ENCODE results near the gene AK4.
"Not testable (repeated sequence)": the region's sequence is repeated elsewhere in the genome, so short reads cannot be mapped to it uniquely, and the experiment has no call there.

AK4 gene

DNA sequence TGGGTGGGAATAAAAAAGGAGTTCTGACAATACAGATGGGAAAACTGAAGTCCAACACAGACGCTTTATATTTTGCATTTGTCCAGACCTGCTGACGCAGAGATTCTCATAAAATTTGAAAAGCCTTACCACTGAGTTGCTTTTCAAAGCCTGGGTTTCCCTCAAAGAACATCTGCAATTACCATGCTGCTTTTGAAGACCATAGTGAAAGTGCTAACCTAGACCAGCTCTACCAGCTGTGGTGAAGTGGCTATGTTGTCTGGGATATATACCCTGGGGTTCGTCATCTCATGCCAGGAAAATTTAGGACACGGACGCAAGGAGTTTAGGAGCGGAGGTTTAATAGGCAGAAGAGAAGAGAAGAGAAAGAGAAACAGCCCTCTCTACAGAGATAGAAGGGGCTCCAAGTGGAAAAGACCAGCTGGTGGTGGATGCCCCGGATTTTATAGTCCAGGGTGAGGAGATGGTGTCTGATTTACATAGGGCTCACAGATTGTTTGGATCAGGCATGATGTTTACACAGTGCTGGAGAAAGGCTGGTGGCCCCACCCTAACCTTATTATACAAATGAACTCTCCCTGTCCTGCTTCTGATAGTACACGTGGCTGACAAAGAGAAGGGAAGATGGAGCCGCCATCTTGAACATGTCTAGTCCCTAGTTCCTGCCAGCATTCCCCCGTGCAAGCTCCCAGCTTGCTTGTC lies 73.8 kb downstream of the AK4 start:
- DNase-seq = no peak

DNA sequence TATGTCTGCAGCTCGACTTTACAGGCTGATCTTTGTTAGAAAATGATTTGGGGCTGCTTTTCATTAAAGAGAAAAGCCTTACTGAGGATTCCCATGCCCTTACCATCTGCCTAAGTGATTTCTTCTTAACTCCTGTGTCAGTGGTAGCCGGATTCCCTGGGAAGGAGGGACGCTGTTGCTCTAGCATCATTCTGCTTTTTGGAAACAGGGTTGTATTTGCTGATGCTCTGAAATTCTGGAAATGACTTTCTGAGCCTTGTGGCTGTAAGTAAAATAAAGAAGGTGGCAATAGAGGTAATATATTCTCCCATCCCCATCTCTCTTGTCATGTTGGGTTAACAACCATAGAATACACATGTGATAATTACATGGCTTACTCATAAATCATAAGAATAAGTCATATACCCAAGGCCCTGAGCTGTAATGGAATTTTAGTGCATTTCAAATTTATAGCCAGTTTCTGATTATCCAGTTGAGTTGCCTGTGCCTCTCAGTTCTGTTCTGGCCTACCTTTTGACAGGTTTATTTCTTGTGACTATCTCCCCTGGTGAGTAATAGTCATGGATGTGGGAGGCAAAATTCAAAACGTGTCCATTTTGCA lies 74.4 kb downstream of the AK4 start:
- DNase-seq = no peak

DNA sequence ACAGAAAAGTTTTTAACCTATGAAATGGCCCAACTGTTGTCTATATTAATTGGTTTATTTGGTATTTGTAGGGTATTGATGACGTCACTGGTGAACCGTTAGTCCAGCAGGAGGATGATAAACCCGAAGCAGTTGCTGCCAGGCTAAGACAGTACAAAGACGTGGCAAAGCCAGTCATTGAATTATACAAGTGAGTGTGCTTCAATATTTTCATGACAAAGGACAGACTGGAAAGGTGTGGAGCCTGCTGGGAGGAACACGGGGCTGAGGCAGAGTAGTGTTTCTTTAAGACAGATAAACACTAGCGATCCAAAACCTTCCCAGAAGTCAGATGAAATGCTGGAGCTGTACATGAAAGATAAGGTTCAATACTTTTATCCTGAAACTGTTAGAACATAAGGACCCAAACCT lies 76.7 kb downstream of the AK4 start:
- no peak for DNase-seq

DNA sequence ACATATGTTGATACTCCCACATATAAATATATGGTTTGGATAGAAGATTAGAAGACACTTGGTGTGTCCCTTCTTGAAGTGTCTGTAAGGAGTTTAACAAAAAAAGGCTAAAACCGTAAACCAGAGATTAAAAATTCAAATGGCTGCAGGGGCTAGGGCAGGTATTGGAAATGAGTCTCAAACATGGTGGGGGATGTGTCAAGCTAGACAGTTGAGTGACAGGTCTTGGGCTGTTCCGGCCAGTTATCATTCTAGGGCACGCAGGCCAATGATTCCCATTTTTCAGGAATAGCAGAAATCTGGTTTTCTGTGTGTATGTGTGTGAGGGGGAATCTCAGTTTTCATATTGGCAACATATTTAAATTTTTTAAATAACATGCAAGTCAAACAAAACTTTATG lies 77.2 kb downstream of the AK4 start:
- no peak for DNase-seq

DNA sequence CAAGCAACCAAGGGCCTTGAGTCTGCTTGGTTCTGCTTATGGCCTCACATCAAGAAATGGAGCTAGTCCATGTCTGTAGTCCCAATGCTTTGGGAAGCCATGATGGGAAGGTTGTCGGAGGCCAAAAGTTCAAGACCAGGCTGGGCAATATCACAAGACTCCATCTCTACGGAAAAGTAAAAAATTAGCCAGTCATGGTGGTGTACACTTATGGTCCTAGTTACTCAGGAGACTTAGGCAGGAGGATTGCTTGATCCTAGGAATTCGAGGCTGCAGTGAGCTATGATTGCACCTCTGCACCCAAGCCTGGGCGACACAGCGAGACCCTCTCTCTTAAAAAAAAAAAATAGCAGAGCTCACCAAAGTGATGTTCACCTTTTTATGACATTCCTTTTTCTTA lies 81.2 kb downstream of the AK4 start:
- DNase-seq = no peak

DNA sequence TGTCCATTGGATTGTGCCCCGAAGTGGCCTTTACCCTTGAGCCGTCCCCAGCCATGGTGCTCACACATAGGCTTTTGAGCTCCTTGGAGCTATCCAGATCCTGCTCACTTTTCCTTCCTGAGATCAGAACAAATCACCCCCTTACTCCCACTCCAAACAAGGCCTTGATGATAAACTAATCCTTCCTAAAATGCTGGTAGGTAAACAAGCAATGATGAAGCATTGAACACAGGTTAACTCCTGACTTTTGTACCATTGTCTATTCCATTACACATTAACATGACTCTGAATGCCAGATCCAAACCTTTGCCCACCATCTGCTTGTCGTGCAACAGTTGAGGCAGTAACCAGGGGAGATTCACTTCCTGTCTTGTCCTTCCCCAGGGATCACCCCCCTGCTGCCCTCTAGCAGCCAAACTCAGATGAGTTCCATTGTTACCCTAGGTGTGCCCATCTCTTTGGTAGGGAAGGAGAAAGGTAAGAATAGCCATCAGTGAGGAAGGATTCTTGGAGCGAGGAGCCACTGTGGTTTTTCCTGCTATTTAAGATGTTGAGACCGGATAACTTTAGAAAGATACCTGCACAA lies 81.8 kb downstream of the AK4 start:
- no peak for DNase-seq

DNA sequence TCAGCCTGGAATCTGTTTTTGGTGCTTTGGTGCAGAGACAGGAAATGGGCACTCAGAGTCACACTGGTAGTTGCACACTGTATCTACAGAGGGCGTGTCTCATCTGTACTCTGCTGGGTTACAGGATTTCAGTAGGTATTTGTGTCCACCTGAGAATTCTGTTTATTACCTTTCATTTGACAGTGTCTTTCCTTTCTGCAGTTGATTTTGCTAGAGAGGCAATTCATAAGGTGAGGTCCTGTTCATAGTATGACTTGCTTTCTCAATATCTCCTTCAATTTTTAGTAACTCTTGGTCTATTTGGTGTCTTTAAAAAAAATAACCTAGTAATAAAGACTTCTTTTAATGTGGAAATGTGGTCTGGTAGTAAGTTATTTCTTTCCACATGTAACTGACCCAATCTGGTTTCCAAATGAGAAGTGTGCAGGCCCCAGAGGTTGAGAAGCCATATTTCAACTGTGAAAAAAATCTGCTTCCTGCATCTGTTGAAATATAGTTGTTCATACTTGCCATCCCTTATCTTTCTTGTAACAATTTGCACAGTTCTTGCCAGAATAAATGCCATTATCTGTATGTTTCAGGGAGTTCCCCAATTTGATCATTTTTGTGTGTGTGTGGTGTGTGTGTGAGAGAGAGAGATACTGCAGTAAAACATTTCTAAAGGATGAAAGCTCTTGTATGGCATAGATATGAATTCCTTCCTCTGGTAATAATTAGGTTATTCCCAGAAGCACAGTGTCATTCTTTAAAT lies 82.9 kb downstream of the AK4 start:
- DNase-seq = no peak

DNA sequence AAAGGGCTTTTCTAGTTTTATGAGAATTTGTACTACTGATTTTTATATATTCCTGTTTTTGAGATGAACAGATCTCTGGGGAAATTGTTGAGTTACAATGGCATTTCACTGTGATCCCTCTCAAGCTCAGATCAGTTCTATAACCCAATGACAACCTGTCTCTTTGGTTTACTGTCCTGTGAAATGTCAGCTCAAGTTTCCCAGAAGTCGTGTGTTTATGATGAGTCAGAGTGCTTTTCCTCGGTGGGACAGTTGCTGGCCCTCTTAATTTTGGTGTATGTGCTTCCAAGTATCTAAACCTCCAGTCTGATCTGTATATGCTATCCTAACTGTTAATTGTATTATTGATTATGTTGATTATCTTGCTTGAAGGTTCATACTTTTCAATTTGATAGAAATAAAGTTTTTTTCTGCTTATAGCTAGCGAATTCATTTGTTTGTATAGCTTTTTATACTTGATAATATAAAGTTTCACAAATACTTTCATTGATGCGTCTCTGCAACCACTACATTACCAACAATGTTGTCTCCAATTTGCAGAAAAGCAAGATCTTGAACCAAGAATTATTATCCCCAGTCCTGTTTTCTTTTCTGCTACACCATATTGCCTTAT lies 83.8 kb downstream of the AK4 start:
- no peak for DNase-seq

DNA sequence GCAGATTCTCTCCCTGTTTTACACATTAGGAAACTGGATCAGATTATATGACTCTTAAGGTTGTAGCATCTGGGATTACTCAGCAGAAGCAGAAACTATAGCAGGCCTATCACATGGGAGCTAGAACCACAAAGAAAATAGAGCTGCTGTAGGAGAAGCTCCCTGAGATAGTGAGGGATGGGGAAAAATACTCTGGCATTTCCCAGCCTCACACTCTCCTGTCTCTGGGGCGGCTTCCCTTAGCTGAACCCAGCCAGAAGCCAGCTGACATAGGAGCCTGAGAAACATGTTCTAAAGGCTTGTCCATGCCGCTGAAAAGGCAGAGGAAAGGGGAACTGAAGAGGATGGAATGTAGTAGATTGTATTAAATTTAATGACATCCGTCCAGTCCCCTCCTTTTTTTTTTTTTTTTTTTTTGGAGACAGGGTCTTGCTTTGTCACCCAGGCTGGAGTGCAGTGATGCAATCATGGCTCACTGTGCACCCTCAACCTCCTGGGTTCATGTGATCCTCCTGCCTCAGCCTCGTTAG lies 84.5 kb downstream of the AK4 start:
- DNase-seq = no peak

DNA sequence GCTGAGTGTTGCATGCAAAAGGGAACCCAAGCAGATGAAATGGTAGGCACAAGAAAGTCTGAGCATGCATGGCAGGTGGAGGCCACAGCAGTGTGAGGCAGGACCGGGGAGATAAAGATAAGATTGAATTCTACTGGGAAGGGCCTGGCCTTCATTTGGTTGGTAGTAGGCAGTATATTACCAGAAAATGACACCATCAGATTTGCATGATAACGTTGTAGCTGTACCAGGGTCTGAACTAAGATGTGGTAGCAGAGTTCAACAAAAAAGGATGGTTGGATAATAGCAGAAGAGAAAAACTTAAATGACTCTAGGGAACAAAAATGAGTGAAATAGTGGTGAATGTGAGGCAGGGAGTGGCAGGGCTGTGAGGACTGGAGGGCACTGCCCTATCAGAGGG lies 85.8 kb downstream of the AK4 start:
- no peak for DNase-seq

DNA sequence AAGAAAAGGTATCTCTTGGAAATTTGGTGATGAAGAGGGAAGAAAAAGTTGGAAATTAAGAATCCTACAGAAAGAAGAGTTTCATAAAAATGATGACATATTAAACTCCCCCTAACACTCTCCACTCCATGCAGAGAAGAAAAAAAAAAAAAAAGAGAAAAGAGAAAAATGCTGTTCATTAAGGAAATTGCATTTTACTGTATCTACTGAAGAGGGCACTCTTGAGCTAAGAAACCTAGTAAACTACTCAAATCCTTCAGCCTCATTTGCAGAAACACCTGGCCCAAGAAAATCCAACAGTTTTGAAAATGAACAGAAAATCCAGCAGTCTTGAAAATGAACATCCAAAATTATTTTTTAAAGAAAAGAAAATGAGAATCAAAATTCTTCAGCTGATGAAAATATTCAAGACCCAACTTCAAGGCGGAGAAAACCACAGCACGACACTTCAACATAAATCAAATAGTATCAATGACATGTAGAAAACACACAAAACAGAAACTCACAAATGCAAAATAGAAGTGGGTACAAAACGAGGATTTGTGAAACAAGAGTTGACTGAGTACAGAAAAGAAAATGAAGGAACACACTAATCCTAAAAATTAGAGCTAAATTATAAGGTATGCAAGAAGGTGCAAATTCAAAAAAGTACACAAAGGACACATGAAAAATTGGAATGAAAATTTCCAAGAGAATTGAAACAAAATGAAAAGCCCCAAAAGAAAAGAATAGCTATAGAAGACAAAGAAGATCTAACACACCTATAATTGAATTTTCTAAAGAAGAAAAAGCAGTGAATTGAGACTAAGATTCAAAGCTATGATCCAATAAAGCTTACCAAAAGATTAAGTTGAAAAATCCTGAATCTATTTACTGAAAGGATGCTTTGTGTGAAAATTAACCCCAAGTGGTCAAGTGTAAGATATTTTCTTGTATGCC lies 88.1 kb downstream of the AK4 start:
- DNase-seq = peak in 1 of 2 donors; percentile 49

DNA sequence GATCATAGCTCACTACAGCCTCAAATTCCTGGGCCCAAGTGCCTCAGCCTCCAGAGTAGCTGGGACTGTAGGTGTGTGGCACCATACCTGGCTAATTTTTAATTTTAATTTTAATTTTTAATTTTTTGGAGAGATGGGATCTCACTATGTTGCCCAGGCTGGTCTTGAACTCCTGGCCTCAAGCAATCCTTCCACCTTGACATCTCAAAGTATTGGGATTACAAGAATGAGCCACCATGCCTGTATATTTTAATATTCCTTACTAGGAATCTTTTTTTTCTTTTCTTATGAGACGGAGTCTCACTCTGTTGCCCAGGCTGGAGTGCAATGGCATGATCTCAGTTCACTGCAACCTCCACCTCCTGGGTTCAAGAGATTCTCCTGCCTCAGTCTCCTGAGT lies 89.1 kb downstream of the AK4 start:
- not testable (repeated sequence) for DNase-seq

DNA sequence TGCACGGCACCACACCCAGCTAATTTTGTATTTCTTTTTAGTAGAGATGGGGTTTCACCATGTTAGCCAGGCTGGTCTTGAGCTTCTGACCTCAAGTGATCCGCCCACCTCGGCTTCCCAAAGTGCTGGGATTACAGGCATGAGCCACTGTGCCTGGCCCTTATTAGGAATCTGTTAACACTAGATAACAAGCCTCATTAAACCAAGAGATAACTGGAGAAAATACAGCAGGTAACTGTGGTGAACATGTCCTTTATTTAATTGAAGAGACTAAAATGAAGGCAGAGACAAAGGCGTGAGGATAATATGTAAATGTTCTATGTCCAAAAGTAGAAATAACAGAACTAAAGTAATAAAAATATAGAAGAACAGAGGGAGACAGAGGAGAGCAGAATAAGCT lies 89.5 kb downstream of the AK4 start:
- DNase-seq = no peak

DNA sequence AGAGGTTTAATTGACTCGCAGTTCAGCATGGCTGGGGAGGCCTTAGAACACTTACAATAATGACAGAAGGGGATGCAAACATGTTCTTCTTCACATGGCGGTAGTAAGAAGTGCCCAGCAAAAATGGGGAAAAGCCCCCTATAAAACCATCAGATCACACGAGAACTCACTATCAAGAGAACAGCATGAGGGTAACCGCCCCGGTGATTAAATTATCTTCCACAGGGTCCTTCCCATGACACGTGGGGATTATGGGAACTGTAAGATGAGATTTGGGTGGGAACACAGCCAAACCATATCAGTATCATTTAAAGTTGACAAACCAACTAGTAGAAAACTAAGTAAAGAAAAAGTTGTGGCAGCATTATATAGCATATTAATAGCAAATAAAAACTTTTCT lies 90.0 kb downstream of the AK4 start:
- no peak for DNase-seq

DNA sequence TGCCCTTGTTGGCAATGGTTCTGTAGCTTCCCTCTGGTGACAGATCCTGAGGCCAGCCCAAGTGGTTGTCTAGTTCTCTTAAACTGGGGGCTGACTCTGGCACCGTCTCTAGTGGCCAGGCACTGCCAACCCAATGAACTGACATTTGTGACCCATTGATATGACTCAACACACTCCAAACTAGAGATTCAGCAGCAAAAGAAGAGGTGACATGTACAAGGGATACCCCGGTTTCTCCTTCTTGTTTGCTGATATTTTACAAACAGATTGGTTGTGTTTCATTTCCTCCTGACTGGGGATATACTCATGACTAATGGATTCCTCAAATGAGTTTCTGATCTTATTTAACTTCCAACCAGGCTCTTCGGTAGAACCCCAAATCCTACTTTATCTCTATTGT lies 95.5 kb downstream of the AK4 start:
- DNase-seq = no peak

DNA sequence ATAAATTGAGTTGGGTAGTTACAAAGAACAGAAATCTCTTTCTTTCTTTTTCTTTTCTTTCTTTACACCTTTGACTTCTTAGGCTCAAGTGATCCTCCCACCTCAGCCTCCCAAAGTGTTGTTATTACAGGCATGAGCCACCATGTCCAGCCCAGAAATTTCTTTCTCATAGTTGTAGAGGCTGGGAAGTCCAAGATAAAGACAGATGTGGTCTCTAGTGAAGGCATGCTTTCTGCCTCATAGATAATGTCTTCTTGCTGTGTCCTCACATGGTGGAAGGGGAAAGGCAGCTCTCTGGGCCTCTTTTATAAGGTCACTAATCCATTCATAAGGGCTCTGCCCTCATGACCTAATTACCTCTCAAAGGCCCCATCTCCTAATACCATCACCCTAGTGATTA lies 97.3 kb downstream of the AK4 start:
- DNase-seq = no peak

DNA sequence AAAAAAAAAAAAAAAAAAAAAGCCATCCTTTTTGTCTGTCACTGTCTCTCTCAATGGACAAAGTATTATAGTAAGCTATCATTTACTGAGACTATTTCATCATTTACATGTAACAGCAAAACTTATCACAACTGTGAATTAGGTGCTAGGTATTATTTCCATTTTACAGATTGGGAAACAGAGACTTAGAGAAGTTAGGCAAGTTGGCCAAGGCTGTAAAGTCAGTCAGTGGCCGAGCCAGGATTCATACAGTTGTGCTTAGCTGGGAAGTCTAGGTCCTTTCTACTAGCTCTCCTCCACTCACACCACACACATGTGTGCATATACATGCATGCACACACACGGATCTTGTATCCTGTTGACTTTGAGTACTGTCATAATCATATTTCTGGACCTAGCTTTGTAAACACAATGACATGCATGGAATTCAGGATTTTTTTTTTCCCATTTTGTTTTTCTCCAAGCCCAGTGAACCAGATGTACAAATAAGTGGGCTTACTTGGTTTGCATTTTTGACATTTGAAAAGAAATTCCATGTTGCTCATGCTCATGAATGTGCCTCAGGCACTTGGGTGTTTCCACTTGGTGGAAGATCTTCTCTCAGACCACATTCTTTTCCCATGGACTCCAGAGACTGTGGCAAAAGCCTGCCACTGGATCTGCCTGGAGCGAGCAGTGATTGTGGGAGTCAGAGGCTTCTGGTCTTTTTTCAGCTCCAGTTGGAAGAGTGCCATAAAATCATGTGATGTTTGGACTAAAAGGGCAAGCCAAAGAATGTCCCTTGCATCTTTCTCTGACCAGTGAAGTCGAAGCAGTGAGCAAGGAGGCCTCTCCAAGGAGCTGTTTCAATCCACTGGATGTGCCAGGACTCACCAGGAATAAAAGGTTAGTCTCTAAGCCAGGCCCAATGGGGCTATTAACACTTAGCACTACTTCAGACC lies 99.7 kb downstream of the AK4 start:
- no peak for DNase-seq

DNA sequence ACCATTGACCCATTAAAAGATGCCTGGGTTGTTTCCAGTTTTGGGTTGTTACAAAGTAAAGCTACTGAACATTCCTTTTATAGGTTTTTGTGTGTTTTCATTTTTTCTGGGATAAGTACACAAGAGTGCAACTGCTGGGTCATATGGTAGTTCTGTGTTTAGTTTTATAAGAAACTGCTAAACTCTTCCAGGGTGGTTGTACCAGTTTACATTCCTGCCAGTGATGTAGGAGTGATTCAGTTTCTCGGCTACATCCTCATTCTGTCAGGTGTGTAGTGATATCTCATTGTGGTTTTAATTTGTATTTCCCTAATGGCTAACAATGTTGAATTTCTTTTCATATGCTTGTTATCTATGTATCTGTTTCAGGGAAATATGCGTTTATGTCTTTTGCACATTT lies 102.8 kb downstream of the AK4 start:
- DNase-seq = no peak

DNA sequence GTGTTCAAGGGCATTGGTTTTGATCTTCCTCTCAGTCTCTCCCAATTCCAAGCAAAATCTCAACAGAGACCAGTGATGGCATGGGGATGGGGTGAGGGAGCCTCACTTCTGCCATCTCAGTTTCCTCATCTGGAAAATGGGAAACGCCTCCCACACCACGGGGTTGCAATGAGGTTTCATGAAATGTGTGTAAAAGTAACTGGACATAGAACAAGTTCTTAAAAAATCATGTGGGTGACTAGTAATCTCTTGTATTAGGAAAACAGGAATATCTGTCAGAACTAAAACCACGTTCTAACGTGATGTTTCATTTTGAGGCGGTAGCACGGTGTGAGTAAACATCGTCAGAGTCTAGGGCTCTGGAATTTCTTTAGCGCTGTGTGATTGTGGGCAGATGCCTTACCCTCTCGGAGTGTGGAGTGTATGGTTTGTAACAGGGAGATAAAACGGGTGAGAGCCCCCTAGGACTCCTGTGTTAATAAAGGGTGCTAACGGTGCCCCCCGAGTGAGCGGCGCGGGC lies 105.9 kb downstream of the AK4 start:
- DNase-seq = no peak

DNA sequence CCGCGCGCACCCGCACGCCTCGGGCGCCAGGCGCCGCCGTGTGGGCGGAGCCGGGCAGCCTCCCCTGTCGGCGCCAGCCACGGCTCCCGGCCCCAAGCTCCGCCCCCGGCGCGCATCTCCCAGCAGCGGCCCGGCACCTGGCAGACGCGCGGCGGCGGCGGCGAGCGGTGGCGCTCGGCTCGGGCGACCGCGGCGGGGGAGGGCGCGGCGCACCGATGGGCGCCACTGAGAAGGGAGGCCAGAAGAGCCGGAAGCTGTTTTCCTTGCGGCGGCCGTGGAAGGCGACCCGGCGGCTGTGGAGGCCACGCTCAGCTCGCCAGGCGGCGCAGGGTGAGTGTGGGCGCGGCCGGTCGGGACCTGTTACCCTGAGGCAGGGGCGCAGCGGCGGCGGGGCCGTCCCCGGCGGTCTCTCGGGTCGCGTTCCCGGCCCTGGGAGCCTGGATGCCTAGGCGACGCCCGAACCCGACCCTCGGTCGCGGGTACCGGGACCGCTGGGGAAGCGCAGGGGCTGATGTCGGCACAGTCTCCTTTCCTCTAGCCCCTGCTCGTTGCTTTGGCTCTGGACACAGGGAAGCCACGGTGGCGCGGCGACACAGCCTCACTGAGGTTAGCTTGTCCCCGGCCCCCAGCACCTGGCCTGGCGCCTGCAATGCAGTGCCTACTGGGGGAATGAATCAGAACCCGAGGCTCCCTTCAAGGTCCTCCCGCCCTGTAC lies 106.5 kb downstream of the AK4 start:
- peak; percentile 79 to 89 for DNase-seq

Data from CD4-positive, alpha-beta T cell treated with Interferon alpha-2 for 1 hour (primary cell).